Activated CD8-positive, alpha-beta memory T cell treated with anti-CD3 and anti-CD28 coated beads for 36 hours (primary cell): ENCODE data around the gene ADAD2. TPM values are rescaled to one million over a fixed set of nuclear protein-coding genes. Genes with fewer than 3 reads are reported as not detected.

Experiments
- CTCF ChIA-PET: fragments of 350-600 bp; sonication (Branson Sonifier 250); formaldehyde crosslinking; loops from one replicate; lab custom pipeline; 2021; ENCODE audit warnings: antibody characterized with exemption; lab: Charles Lee
- POLR2A ChIA-PET: fragments of 350-600 bp; sonication (Branson Sonifier 250); formaldehyde crosslinking; loops from one replicate; lab custom pipeline; 2021; ENCODE audit warnings: antibody characterized with exemption; lab: Charles Lee
- total RNA-seq, 2 experiments: library from RNA; stranded (reverse); gene quantifications; one replicate each; pipeline ENCODE4 v1.2.3, GENCODE V29; 2021

The ADAD2 gene
- total RNA-seq, 2 experiments from 2014 or later: 0.17 TPM; not detected in 1

DNA sequence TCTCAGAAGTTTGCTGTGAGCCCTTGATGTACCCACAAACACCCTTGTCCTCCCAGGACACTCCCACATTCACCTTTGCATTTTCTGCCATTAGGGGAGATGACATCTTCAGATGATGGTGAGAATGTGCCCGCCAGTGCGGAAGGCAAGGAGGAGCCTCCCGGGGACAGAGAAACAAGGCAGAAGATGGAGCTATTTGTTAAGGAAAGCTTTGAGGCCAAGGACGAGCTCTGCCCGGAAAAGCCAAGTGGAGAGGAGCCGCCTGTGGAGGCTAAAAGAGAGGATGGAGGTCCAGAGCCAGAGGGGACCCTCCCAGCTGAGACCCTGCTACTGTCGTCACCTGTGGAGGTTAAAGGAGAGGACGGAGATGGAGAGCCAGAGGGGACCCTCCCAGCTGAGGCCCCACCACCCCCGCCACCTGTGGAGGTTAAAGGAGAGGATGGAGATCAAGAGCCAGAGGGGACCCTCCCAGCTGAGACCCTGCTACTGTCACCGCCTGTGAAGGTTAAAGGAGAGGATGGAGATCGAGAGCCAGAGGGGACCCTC is 21.1 kb upstream of the ADAD2 start:
- ChIA-PET CTCF (interaction anchor here (1.3 to 2.0 kb wide), 2 partner anchors 10 to 17 kb away, joined by 3 to 8 read pairs; partner anchors contain the start of gene TAF1C), POLR2A (no interaction called here)

DNA sequence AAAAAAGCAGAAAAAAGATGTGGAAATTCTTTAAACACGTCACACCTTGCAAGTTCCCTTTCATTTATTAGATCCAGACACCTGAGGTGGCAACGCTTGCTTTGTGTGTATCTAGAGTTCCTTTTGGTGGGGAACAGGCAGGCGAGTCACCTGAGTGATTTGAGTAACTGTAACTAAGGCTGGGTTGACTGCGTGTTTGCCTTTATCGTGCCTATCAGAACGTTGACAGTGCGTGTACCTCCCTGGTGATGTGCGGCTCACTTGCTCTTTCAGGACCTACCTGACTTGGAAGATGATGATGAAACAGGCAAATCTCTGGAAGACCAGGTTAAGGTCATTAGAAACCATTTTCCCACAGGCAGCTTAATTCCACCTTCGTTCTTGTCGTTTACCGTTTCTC is 16.6 kb upstream of the ADAD2 start:
- CTCF ChIA-PET: interaction anchor here (3.2 kb wide), 1 partner anchor 13 kb away, joined by 13 read pairs; the partner anchor contains the start of gene TAF1C
- POLR2A ChIA-PET: no interaction called here

DNA sequence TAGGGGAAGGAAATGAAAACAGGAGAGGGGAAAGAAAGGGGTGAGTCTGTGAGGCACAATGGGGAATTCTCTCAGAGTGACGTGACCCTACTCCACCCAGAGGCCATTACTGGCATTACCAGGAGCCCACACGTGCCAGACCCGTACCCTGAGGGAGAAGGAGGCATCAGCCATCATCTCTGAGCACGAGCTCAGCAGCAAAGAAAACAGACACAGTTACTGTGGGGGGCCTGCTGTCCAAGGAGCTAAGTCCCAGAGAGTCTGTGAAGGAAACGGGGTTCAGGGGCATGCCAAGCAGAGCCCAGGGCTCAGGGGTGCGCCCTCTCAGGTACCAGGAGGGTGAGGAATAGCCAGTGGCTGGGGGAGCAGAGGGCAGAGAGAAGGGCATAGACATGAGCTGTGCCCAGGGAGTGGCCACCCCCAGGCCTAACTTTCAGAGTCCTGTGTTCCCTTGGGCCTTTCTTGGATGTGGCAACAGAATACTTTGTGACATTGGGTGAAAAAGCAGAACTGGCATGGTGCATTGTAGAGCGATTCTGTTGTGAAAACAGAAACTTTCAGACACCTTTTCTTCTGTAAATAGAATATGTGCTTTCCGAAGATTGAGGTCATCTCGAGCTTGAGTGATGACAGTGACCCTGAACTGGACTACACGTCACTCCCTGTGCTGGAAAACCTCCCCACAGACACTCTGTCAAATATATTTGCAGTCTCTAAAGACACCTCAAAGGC is 15.4 kb upstream of the ADAD2 start:
- ChIA-PET POLR2A (no interaction called here), CTCF (interaction anchor here (0.8 to 3.2 kb wide), 5 partner anchors 9 to 91 kb away, joined by 3 to 13 read pairs (median 5); partner anchors contain the start of genes MBTPS1 and TAF1C)

DNA sequence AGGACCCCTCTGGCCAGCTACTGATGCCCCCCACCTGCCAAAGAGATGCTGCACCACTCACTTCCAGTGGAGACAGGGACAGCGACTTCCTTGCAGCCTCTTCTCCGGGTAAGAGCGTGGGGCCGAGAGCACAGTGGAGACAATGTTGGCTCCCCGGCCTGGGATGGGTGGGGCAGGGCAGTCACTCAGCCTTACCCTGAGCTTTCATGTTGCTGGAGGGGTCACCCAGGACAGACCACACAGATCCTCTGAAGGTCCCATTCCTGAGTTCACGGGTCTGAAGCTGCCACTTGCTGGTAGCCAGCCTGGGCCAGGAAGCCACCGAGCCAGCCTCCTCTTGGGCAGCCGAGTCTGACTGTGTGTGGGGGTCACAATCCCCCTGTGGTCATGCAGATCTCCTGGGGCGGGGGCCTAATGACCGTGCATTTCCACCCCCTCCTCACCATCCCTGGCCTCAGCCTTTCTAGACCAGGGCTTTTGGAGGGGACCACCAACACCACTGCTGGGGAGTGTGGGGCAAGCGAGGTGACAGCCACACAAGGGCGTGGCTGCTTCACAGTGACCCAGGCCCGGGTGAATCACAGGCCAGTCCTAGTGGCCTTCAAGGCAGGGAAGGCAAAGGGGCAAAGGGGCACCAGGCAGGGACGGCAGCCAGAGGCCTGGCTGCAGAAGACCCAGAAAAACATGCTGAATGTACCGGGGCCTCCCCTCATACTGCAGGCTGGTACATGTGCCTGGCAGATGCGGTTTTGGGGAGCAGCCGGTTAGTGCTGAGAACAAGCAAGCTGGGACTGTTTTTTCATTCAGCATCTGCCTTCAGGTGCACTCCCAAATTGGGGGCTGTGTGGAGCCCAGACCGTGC is 14.5 kb upstream of the ADAD2 start:
- CTCF ChIA-PET: interaction anchor here (0.6 to 3.2 kb wide), 6 partner anchors 8 to 168 kb away, joined by 3 to 13 read pairs (median 4); partner anchors contain the start of genes MBTPS1 and TAF1C
- POLR2A ChIA-PET: no interaction called here

DNA sequence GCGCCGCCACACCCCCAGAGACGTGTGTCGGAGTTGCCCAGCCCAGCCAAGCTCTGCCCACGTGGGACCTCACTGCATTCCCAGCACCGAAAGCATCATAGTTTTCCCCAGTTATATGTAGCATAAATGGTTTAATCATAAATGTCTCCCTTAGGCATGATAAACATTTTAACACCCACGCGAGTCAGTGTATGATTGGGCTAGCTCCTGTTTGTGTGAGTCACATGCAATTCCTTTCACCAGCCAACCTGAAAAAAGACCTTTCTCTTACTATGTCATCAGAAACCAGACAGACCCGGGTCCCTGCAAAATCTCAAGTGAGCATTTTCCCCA is 13.2 kb upstream of the ADAD2 start:
- POLR2A ChIA-PET: interaction anchor here (0.6 kb wide), 1 partner anchor 50 kb away, joined by 4 read pairs; no protein-coding TSS in a partner anchor
- CTCF ChIA-PET: interaction anchor here (0.6 to 3.2 kb wide), 3 partner anchors 9 to 33 kb away, joined by 3 to 13 read pairs (median 4); partner anchors contain the start of genes DNAAF1, HSDL1 and TAF1C

DNA sequence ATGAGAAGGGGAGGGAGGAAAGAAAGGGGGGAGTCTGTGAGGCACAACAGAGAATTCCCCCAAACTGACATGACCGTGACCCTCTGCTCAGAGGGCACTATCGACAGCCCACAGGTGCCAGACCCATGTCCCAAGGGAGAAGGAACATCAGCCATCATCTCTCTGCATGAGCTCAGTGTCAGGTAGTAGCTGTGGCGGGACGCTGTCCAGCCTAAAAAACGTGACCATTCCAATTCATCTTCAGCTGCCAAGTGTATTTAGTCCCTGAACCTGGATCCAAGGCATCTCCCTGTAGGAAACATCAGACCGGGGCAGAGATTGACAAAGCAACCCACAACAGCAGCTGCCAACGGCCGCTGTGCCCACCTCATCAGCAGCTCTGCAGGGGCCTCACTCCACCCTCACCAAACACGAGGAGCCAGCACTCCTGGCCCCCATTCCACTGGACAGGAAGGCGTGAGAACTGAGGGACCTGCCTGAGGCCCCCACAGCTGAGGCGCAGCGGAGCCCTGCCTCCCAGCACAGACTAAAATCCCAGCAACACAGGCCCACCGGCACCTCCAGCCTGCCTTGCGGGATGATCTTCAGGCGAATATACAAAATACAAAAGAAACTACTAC is 12.7 kb upstream of the ADAD2 start:
- CTCF ChIA-PET: interaction anchor here (0.6 to 1.4 kb wide), 3 partner anchors 9 to 494 kb away, joined by 3 to 6 read pairs (median 4); partner anchors contain the start of genes DNAAF1, HSDL1 and TAF1C
- POLR2A ChIA-PET: interaction anchor here (0.6 kb wide), 1 partner anchor 51 kb away, joined by 4 read pairs; no protein-coding TSS in a partner anchor

DNA sequence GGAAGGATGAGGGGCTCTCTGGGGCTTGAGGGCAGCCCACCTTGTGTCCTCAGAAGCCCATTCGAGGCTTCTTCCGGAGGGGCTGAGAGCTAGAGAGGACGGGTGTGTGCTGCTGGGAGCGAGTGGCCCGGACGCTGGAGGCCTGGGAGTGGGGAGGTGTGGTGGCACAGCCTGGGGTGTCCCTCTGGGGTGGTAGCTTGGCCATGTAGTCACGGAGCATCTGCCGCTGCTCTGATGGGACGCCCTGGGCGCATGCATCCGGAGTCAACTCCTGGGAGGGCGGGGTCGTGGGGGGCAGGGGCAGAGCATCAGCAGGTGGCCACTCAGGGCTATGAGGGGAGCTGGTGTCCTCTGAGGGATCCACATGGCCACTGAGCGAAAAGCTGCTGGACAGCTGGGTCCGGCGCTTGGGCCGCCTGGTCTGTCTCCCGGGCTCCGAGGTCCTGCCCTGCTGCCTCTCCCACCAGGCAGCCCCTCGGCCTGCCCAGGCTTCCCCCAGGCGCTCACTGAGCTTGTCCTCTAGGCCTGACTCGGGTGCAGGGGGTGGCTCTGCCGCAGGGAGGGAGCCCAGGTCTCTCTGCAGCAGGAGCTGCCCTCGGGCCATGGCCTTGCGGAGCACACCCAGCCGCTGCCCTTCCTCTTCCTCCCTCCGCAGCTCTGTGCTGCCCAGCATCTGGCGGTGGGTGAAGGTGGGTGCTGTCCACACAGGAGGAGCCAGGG is 11.9 kb upstream of the ADAD2 start:
- ChIA-PET POLR2A (no interaction called here), CTCF (interaction anchor here (0.6 to 1.4 kb wide), 4 partner anchors 8 to 493 kb away, joined by 3 to 6 read pairs (median 4); partner anchors contain the start of genes MBTPS1 and TAF1C)

DNA sequence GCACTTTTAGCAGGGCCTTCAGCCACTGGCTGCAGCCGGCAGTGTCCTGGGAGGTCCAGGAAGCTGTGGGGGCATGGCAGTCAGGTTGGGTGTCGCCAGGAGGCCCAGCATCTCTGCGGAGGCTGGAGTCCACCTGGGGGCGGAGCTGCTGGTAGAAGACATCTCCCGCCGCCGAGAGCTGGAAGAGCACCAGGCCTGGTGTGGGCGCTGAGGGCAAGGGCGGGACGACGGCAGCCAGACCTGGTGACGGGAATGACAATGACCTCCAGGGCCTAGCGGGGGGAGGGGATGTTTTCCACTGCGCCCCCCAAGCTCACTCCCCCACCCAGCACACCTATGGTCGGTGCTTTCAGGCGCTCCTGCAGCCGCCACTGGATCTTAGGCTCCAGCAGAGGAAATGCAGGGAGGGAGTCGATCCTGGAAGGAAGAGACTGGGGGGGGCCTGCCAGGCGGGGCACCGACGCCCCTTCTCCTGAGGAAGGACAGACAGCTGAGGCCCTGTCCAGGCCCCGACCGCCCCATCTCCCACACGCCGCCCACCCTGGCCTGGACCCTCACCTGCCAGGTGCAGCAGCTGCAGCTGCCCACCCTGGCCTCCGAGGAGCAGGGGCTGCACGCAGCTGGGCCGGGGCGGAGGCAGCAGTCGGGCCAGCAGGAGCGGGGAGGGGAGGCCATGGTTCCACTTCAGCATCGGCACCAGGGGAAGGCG is 11.2 kb upstream of the ADAD2 start:
- CTCF ChIA-PET: interaction anchor here (0.7 kb wide), 1 partner anchor 63 kb away, joined by 3 read pairs; the partner anchor contains the start of gene MBTPS1
- POLR2A ChIA-PET: interaction anchor here (0.6 kb wide), 1 partner anchor 209 kb away, joined by 5 read pairs; no protein-coding TSS in a partner anchor

DNA sequence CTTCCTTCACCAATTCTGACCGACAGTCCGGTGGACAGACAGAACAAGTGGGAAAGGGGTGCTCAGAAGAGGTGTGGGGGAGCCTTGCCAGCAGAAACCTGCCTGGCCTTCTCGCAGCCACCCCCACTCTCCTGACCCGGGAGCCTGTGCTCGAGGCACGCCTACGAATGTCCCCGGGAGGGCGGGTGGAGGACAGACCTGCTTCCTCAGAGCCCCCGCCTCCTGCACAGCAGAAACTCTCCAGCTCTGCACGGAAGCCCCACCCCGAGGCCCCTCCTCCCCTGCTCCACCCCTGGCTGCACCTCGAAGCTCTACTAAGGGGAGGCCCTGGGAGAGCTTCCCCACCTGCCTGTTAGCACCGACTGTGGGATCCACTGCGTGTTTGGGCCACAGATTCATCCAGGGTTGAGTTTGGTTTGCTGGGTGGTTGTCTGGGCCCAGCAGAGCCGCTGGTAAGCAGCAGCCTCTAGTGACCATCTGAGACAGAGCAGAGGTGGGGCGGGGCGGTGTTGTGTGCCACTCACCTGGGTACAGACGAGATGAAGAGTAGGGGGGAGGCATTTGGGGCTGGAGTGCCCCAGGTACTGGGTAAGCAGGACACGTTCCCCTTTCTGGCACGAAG is 10.3 kb upstream of the ADAD2 start:
- CTCF ChIA-PET: no interaction called here
- POLR2A ChIA-PET: no interaction called here

DNA sequence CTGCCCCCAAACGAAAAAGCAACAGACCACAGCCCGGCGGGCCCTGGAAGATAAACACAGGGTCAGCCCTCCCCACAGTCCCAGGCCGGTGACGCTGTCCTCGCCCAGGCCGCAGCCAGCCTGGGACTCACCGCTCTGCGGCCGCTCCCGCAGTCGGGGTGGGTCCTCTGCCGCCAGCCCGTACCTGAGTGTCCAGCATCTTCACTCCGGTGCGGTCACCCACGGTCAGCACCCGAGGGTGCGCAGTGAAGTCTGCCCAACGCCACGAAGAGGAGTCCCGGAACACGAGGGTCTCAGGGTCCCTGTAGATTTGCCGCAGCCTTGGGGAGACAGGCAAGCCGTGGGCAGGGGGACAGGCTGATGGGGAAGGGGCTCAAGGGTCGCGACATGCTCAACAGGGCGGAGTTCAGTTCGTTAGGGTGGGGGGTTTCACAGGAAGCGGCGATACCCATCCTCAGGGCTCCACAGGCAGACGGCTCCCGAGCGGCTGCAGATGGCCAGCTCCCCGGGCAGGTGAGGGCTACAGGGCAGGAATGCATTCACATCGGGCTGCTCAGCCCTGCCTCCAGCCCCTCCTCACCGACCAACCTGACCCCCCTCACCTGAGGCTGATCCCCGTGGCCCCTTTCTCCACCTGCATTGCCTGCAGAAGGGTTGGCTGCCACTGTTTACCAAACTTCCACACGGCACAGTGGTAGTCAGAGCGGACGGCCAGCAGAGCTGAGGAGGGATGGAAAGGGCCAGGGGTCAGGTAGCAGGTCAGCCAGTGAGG is 9.6 kb upstream of the ADAD2 start:
- CTCF ChIA-PET: no interaction called here
- POLR2A ChIA-PET: no interaction called here

DNA sequence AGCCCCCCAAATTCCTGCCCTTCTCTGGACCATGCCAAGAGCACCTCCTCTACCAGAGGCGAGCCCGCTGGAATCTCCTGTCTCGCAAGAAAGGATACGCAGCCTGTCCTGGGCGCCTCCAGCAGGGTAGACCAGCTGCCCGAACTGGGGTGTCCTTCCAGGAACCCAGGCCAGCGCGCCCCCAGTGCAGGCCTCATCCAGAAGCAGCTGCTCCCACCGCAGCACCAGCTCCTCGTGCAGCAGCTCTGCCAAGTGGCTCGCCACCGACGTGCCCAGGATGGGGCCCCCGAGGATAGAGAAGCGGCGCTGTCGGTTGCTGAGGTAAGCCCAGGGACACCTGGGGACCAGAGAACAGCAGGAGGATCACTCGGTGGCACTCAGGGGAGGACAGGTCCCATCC is 8.9 kb upstream of the ADAD2 start:
- ChIA-PET POLR2A (no interaction called here), CTCF (no interaction called here)

DNA sequence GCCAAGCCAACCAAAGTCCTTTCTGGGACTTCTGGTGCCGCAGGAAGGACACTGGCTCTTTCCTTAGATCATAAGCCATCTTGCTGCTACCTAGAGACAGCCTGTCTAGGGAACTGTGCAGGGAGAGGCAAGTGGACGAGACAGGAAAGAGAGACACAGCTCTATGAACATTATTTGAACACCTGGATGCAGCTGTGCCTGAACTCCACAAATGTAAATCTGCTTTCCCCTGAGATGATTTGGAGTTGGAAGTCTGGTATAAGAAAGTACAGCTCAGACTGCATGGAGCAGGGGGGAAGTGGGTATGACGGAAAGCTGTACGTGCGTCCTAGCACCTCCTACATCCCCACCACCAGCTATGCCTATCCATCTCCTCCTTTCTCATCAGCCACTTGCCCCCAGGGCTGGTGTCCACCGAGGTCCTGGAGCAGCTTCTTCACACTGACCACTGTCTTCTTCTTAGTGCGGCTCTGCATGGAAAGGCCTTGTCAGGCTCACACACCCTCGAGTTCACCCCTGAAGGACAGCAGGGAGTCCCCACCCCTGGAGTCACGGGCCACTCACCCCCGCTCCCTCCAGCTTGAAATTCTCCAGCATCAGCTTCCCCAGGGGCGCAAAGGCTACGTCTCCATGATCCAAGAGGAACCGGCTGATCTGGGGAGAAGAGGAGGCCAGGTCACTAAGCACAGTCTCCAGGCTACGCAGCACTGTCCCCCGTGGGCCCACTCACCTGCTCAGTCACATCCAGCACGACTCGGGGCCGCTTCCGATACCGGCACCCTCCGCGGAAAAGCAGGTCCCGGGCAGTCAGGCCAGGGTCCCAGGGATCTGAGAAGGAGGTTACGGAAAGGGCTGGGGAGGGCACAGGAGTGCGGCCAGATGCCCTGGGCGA is 8.0 kb upstream of the ADAD2 start:
- ChIA-PET CTCF (no interaction called here), POLR2A (no interaction called here)

DNA sequence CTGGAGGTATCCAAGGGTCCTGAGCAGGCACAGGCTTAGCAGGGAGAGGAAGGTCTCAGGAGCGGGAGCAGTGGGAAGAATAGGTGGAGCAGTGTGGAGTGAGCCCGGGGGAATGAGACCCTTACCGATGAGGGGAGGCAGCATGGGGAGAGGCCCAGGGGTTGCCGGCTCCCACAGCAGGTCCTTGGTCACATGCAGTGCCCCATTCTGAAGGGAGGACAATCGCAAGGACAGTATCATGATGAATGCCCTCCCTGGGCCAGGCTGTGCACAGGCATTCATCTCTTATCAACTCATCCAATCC is 7.4 kb upstream of the ADAD2 start:
- ChIA-PET POLR2A (no interaction called here), CTCF (no interaction called here)

DNA sequence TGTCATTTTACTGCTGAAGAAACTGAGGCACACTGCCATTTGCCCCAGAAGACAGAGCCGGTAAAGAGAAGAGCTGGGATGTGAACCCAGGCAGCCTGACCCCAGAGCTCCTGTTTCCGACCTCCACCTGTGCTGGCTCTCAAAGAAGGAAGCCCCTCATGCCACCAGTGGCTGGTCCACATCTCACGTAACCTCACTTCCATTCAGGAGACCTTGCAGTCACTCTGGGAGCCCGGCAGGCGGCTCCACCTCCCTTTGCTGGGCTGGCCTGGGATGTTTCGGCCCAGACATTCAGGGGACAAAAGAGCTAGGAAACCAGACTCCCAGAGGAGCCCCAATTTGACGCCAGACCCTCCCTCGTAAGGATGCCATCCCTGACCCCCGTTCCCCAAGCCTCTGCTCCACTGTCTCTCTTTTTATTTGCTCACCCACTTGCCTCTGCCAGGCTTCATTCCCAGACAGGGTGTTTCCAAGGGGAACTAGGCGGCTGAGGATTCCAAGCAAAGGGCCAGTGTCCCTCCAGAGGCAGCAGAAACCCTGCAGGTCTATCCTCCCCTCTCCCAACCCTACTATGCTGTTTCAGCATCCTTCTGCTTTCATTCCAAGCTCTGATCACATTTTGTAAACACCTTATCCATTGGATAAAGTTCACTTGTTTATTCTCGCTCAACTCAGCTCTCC is 6.9 kb upstream of the ADAD2 start:
- ChIA-PET CTCF (interaction anchor here (1.5 kb wide), 1 partner anchor 8 kb away, joined by 4 read pairs; no protein-coding TSS in a partner anchor), POLR2A (no interaction called here)

DNA sequence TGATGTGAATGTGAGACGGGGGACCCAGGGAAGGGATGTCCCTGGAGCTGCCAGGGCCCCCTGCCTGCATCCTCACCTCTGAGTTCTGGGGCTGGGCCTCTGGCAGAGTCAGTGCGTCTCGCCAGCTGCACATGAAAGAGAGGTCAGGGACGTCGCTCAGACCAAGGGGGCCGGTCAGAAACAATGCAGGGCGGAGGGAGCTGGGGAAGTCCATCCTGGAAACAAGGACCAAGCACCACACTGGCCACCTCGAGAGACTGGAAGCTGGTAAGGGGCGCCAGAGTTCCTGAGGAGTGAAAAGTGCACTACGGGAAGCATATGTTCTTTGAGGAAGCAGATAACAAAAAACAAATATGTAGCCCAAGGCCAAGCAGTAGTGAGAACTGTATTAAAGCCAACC is 6.2 kb upstream of the ADAD2 start:
- CTCF ChIA-PET: interaction anchor here (1.5 kb wide), 1 partner anchor 9 kb away, joined by 4 read pairs; no protein-coding TSS in a partner anchor
- POLR2A ChIA-PET: no interaction called here
